Hepatocyte (in vitro differentiated cells): Measurements from ENCODE around the gene TMEM165.

ENCODE experiments used
- CTCF ChIP-seq: fragments of 200-600 bp; sonication (generic); IDR thresholded peaks from 2 replicates; pipeline ENCODE4 v1.5.1; 2016; ENCODE audit warnings: antibody characterized with exemption, mild to moderate bottlenecking; ENCODE audit not compliant: poor library complexity
- EZH2 ChIP-seq: fragments of 200-600 bp; sonication (generic); IDR thresholded peaks from 2 replicates; pipeline ENCODE4 v1.6.1; 2016; ENCODE audit warnings: antibody characterized with exemption, mild to moderate bottlenecking, borderline replicate concordance
- EZH2phosphoT487 ChIP-seq: fragments of 200-600 bp; sonication (generic); IDR thresholded peaks from one replicate; pipeline ENCODE4 v1.6.1; 2018; ENCODE audit warnings: antibody characterized with exemption, mild to moderate bottlenecking, low read depth, moderate library complexity; ENCODE audit not compliant: unreplicated experiment, severe bottlenecking

- TF ChIP-seq CTCF (no peak), EZH2phosphoT487 (no peak), EZH2 (no peak)
Observed at GRCh38 chr4:55365345-55365728, 30.4 kb upstream of the TMEM165 start.
